MV-4-11 (cell line): ENCODE data around the gene BCAS1.

ENCODE experiments used
- DNase-seq: peaks from one replicate; lab custom pipeline; 2025; lab: John Stamatoyannopoulos, UW

Gene BCAS1

GRCh38 chr20:53926428-53927028, 143.9 kb downstream of the BCAS1 start:
- DNase-seq = peak; percentile 67

DNA sequence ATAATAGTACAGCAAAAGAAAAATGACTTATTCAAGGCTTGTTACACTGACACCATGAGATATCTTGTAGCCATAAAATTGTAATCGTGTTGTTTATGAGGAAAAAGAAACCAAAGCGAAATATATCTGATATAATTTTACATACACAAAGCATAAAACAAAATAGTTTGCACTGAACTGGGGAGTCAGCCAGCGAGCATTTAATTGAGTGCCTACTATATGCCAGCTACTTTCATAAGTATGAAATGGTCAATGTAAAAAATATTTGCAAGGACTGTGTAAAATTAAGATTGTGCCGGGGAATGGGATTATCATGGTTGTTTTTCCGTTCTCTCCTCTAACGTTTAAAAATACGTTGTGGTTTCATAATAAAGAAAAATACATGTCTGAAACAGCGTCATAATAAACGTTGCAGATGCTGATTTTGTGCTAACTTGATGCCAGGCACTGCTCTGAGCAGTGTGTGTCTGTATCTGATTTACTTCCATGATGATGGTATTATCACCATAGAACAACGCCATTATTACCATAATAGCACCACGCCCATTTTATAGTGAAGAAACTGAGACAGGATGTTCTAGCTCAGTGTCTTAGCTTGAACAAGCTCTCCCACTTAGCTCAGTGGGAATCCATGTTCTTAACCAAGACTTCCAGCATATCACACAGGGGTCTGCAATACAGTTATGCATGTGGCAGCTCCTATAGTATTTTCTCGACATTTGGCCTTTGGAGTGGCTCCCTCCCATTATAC, 144.6 kb downstream of the BCAS1 start:
- DNase-seq = no peak

GRCh38 chr20:53923566-53924369, 146.6 kb downstream of the BCAS1 start:
- peak; percentile 12 for DNase-seq

DNA sequence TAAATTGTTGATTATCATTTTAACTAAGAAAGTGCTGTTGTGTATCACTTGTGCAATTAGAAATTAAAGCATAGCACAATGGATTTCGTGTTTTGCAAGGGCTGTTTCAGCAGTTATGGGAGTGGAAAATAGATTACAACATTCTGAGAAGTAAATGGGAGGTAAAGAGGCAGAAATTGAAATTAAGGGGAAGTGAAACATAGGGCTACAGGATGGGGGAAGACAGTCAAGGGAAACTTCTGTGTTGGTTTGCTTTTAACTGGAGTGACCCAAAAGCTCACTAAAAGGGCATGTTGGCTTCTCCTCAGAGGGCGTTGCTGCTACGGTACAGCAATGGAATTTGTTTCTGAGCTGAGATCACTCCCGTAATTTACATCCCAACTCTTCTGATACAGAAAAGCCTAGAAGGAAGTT, 147.5 kb downstream of the BCAS1 start:
- peak; percentile 98 for DNase-seq

- DNase-seq = no peak
These were observed 148.9 kb downstream of the BCAS1 start for GRCh38 chr20:53921443-53921973.

DNA sequence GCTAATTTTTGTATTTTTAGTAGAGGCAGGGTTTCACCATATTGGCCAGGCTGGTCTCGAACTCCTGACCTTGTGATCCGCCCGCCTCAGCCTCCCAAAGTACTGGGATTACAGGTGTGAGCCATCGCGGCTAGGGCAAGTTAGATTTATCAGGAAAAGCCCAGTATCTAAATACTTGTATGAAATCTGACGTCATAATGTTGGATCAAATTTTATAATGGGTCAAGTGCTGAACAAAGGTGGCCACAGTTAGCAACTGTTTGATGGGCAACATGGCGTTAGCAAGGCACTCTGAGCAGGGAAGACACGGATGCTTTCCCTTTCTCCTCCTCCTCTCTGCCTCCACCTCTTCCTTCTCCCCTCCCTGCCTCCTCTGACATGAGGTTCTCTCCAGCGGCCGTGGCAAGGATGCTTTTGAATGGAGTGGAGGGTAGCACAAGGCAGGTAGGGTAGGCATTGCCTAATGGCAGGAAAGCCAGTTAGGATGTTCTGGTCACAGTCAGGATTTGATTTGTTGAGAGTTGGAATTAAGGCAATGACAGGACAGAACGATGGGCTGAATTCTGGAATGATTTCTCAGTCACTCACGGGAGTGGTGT, 149.6 kb downstream of the BCAS1 start:
- DNase-seq = no peak

DNA sequence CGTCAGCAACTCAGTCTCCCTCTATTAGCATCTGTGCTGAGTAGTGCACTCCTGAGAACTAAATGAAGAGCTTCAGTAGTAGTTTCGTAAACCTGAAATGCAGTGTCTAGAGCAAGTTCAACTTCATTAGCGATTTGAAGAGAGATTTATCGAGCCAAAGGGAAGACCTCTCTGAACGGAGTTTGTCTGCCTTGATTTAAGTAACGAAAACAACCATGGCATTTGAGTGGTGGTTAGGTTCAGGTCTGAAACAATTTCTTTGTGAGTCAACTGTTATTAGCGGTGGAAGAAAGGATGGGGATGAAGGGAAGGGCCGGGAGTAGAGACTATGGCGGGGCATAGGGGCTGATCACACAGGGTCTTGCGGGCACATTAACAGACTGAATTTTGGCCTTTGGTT, 150.5 kb downstream of the BCAS1 start:
- no peak for DNase-seq

- no peak for DNase-seq
These were observed 151.4 kb downstream of the BCAS1 start for GRCh38 chr20:53918949-53919361.

DNA sequence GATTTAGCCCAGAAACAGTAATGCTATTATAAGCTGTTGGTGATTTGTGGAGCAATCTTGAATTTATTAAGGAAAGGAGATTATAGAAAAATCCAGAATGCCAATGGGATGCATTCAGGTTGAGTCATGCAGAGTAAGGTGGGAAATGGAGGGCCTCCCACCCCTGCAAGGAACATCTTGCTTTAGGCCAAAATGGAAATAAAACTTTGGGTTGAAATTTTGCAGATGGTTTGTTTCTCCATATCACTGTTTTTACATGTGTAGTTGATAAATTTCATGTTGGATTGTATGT, 152.4 kb downstream of the BCAS1 start:
- DNase-seq = no peak

DNA sequence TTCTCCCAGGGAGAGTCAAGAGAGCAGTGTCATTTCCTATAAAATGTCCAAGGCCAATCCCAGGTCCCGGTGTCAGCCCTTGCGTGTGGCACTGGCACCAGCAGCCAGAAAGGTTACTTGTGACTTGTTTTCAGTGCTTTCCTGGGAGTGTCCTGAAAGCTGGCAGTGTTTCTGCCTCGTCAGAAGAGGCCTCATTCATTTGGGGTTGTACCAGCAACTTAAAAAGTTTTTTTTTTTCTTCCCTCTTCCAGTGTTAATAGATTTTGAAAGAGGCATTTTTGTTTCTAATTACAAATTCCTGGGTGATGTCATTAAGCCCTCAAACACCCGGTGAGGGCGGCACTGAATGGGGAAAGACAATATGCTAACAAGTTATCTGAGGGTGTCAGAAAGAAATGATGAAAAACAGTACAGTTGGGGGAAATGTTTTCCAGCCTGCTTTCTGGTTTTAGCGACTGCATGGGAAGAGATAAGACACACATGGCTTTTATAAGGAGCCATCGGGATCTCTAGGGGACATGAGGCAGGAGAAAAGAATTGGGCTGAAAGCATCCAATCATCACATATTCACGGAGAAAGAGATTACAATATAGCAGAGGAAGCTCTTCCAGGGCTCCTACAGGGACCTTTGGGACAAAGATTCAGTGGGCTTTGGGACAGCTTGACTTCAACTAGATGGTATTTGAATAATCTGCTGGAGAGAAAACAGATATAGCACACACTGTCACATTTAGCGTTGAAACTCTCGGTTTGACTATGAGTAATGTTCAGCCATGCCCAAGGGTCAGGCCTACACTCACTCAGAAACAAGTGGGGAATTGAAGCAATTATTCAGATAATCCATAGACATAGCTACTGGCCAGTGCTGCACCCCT, 153.0 kb downstream of the BCAS1 start:
- DNase-seq = no peak

DNA sequence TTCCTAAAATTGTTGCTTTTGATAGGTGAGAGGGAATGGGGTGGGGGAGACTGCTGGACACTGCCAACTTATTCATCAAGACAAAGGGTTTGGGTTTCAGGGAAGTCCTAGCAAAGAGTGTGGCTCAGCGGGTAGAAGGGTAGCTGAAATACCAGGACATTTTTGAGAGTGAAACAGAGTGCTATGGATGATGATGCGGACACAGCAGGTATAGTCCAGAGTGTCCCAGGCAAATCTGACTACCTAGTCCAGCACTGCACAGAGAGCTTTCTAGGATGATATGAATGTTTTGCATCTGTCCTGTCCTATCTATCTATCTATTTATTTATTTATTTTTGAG, 154.3 kb downstream of the BCAS1 start:
- DNase-seq = no peak

GRCh38 chr20:53915446-53916172, 154.8 kb downstream of the BCAS1 start:
- peak; percentile 95 for DNase-seq

DNA sequence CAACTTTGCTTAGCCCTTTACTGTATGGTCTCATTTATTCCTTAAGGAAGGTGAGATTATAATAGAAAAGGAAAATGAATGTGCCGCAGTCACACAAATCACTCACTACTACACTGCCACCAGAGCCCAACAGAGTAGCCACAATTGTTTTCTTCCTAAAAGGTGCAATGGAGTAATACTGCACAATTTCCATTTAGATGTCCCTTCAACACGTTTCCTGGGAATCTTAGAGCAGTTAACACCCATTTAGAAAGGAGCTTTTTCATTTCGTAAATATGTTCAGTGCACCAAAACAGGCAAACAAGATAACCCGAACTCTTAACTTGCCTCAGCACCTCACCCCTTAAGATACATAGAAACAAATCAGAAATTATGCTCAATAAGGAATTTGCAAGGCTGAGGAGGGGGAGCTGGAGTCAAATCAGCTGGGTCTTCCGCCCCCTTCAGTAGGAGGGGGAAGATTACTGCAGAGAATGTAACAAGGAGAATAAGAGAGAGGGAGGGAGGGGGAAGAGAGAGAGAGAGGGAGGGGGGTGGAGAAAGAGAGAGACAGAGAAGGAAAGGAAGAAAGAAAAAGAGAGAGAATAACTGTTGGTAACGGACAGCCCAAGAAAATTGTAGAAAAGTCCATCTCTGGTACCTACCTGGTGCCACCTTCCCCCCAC, 155.5 kb downstream of the BCAS1 start:
- DNase-seq = no peak

GRCh38 chr20:53914091-53914780, 156.2 kb downstream of the BCAS1 start:
- DNase-seq = no peak

- no peak for DNase-seq
These were observed 159.1 kb downstream of the BCAS1 start for GRCh38 chr20:53911301-53911700.

- DNase-seq = peak; percentile 67
These were observed 159.9 kb downstream of the BCAS1 start for GRCh38 chr20:53910351-53911002.

DNA sequence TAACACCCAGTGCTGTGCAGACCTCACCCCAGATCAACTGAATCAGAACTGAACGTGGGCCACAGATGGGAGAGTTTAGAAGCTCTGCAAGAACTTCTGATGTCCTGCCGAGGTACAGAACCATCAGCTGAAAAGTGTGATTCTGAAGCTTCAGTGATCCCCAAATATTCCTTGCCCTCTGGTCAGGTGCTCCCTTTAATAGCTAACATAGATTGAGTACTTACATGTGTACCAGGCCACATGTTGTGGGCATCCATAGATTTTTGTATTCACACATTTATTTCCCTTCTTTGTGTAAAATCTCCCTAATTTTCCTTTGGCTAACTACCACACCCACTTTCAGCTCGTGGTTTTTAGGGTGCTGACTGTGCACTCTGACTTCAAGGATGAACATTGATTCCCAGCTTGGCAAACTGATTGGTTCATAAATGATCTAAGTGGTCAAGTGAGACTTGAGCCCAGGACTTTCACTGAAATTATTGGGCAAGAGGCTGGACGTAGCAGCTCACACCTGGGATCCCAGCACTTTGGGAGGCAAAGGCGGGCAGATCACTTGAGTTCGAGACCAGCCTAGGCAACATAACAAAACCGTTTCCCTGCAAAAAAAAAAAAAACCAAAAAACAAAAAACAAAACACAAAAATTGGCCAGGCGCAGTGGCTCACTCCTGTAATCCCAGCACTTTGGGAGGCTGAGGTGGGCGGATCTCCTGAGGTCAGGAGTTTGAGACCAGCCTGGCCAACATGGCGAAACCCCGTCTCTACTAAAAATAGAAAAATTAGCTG, 162.2 kb downstream of the BCAS1 start:
- no peak for DNase-seq

GRCh38 chr20:53905820-53906191, 164.6 kb downstream of the BCAS1 start:
- no peak for DNase-seq
